Measurements from ENCODE around the gene EHD4. TPM values are rescaled to one million over a fixed set of nuclear protein-coding genes. Genes with fewer than 3 reads are reported as not detected.

EHD4 gene
- total RNA-seq, 2 donors from 2014 or later: 13.8 to 16.9 TPM

DNA sequence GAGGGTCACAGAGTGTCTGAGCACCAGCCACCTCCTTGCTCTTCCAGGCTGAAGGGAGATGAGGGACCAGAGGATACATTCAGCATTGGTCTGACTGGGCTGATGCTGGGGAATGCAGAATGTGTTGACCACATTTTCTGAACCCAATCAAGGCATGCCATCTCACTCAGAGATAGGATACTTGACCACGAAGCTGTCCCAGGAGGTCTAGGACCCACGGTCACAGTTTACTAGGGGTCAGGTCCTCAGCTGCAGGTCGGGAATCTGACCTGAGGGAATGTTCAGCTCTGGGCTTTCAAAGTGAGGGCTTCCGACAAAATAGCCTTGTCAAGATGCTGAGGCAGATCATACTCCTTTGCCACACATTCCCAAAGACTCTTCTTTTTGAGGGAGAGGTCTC, 28.9 kb upstream of the EHD4 start:
- intact Hi-C loops (cut with DNase I): no loop called here
- 74% methylated on average over 4 of the region's 4 CpGs; no CpG with 5 or more reads in 1 of the 2 donors for WGBS, 2 donors
- Histone ChIP-seq H3K36me3 (replicated peaks in 1 of 2; ENCODE audit: insufficient read depth in 1 of 2, low read depth in 2 of 2) (no peaks in the 10 kb centered on the region), H3K9me3 (no peaks in the 10 kb centered on the region), H3K27me3 (no peaks in the 10 kb centered on the region), H3K4me1 (no peaks in the 10 kb centered on the region), H3K4me3 (no peak overlapping the region), H3K27ac (no peak overlapping the region)
- DNase-seq (no peak), ATAC-seq (no peak)
- no peak for TF ChIP-seq CTCF (IDR thresholded peaks at IDR 0.05)
- TF ChIP-seq POLR2A (IDR thresholded peaks at IDR 0.05): no peak

- no peak for DNase-seq
- TF ChIP-seq POLR2A (IDR thresholded peaks at IDR 0.05) (no peak), CTCF (IDR thresholded peaks at IDR 0.05) (no peak)
- intact Hi-C loops (cut with DNase I): loop anchor here (10.0 kb wide), 1 partner anchor 145 kb away; no protein-coding TSS in a partner anchor
These were observed 27.2 kb upstream of the EHD4 start for GRCh38 chr15:41999290-42000285.

DNA sequence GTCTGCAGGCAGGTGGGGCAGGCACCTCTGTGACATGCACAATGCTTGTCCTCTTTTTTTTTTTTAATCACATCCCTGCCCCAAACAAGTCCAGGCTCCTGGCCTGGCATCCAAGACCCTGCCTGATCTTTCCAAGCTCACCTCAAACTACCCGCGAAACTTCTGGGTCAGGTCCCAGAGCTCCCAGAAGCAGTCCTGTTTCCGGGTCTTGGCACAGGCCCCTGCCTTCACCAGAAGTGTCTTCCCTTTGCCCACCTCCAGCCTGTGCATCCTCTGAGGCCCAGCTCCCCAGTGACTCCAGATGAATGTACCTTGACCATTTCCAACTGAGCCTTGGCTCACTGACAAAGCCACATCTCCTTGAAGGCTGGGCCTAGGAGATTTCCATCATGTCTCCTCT, 25.5 kb upstream of the EHD4 start:
- Histone ChIP-seq H3K27me3 (no peaks in the 10 kb centered on the region), H3K9me3 (no peaks in the 10 kb centered on the region), H3K4me3 (no peak overlapping the region), H3K36me3 (replicated peaks in 1 of 2; ENCODE audit: insufficient read depth in 1 of 2, low read depth in 2 of 2) (no peaks in the 10 kb centered on the region), H3K27ac (no peak overlapping the region), H3K4me1 (peaks cover 7% of the 10 kb centered on the region)
- no peak for ATAC-seq
- 60 to 69% methylated on average over 3 of the region's 3 CpGs for WGBS, 2 donors
- intact Hi-C loops (cut with DNase I): loop anchor here (10.0 kb wide), 1 partner anchor 147 kb away; no protein-coding TSS in a partner anchor
- no peak for DNase-seq
- TF ChIP-seq POLR2A (IDR thresholded peaks at IDR 0.05) (no peak), CTCF (IDR thresholded peaks at IDR 0.05) (no peak)

More at GRCh38 chr15:41999290-42000285, 27.2 kb upstream of the EHD4 start:
- no peaks in the 10 kb centered on the region for H3K27me3 ChIP-seq
- H3K9me3 ChIP-seq: no peaks in the 10 kb centered on the region
- ATAC-seq: no peak
- WGBS, 2 donors: 74 to 79% methylated on average over 11 to 13 of the region's 15 CpGs
- peaks cover 7% of the 10 kb centered on the region for H3K4me1 ChIP-seq
- H3K27ac ChIP-seq: no peak overlapping the region
- H3K36me3 ChIP-seq (replicated peaks in 1 of 2; ENCODE audit: insufficient read depth in 1 of 2, low read depth in 2 of 2): no peaks in the 10 kb centered on the region
- H3K4me3 ChIP-seq: no peak overlapping the region

- ATAC-seq: no peak
- Histone ChIP-seq H3K4me1 (peaks cover 7% of the 10 kb centered on the region), H3K27me3 (no peaks in the 10 kb centered on the region), H3K36me3 (replicated peaks in 1 of 2; ENCODE audit: insufficient read depth in 1 of 2, low read depth in 2 of 2) (no peaks in the 10 kb centered on the region), H3K27ac (no peak overlapping the region), H3K4me3 (no peak overlapping the region), H3K9me3 (no peaks in the 10 kb centered on the region)
- WGBS, 2 donors: 89% methylated on average over 10 to 13 of the region's 13 CpGs
- no peak for DNase-seq
- intact Hi-C loops (cut with DNase I): loop anchor here (10.0 kb wide), 1 partner anchor 148 kb away; no protein-coding TSS in a partner anchor
- TF ChIP-seq CTCF (IDR thresholded peaks at IDR 0.05) (no peak), POLR2A (IDR thresholded peaks at IDR 0.05) (no peak)
These were observed 24.7 kb upstream of the EHD4 start for GRCh38 chr15:41996921-41997592.

All from body of pancreas (tissue), 4 donors.